NK-92 (cell line): ENCODE measurements around the gene KIF13A.
"Not testable (repeated sequence)": the region's sequence is repeated elsewhere in the genome, so short reads cannot be mapped to it uniquely, and the experiment has no call there.

Source experiments
- DNase-seq: peaks from one replicate; lab custom pipeline; 2025; ENCODE audit not compliant: unreplicated experiment; lab: John Stamatoyannopoulos, UW

The KIF13A gene

GRCh38 chr6:17812311-17812710 lies 175.1 kb downstream of the KIF13A start:
- no peak for DNase-seq

- no peak for DNase-seq
Observed at GRCh38 chr6:17808609-17809008, 178.8 kb downstream of the KIF13A start.

GRCh38 chr6:17807431-17807830 lies 180.0 kb downstream of the KIF13A start:
- DNase-seq: not testable (repeated sequence)

GRCh38 chr6:17803409-17803808 lies 184.0 kb downstream of the KIF13A start:
- no peak for DNase-seq

GRCh38 chr6:17798477-17799154 lies 188.8 kb downstream of the KIF13A start:
- no peak for DNase-seq

GRCh38 chr6:17790489-17790888 lies 196.9 kb downstream of the KIF13A start:
- no peak for DNase-seq

GRCh38 chr6:17785094-17785787 lies 202.2 kb downstream of the KIF13A start:
- DNase-seq: no peak

GRCh38 chr6:17780061-17780460 lies 207.4 kb downstream of the KIF13A start:
- DNase-seq: no peak

GRCh38 chr6:17771609-17772008 lies 215.8 kb downstream of the KIF13A start:
- DNase-seq: no peak

GRCh38 chr6:17768881-17769280 lies 218.6 kb downstream of the KIF13A start:
- DNase-seq: no peak

- no peak for DNase-seq
Observed at GRCh38 chr6:17768388-17768787, 219.0 kb downstream of the KIF13A start.

GRCh38 chr6:17762651-17763050 lies 224.8 kb downstream of the KIF13A start:
- no peak for DNase-seq

- no peak for DNase-seq
Observed at GRCh38 chr6:17758119-17758518, 229.3 kb downstream of the KIF13A start.

- DNase-seq: no peak
Observed at GRCh38 chr6:17754254-17754653, 233.2 kb downstream of the KIF13A start.

GRCh38 chr6:17745324-17745723 lies 242.1 kb downstream of the KIF13A start:
- DNase-seq: not testable (repeated sequence)

GRCh38 chr6:17744757-17745308 lies 242.6 kb downstream of the KIF13A start:
- DNase-seq: not testable (repeated sequence)

- DNase-seq: no peak
Observed at GRCh38 chr6:17744019-17744756, 243.2 kb downstream of the KIF13A start.

- DNase-seq: no peak
Observed at GRCh38 chr6:17741507-17741906, 245.9 kb downstream of the KIF13A start.

GRCh38 chr6:17740559-17741220 lies 246.7 kb downstream of the KIF13A start:
- DNase-seq: no peak

- DNase-seq: no peak
Observed at GRCh38 chr6:17737704-17738252, 249.7 kb downstream of the KIF13A start.

GRCh38 chr6:17735311-17735710 lies 252.1 kb downstream of the KIF13A start:
- DNase-seq: not testable (repeated sequence)
